GM12878 (cell line): Measurements from ENCODE around the gene RALGAPA2. TPM values are rescaled to one million over a fixed set of nuclear protein-coding genes. Genes with fewer than 3 reads are reported as not detected.

Experiments
- ATAC-seq: fragments of 200-7000 bp; cut with Tn5 transposase; 3 replicates; pipeline ENCODE4 v1.9.1; 2020; ENCODE audit warnings: mild to moderate bottlenecking, moderate library complexity
- BruUV-seq: library from RNA; stranded (reverse); fragments of 400-500 nt; replicated peaks from 2 replicates; lab custom pipeline; 2021; lab: Mats Ljungman, UMichigan
- CTCF ChIA-PET: fragments of 300-600 bp; sonication (Branson Sonifier 250); formaldehyde crosslinking; extraction: SDS; loops from one replicate; lab custom pipeline; 2021; ENCODE audit warnings: inconsistent platforms; lab: Yijun Ruan, JAX
- POLR2A ChIA-PET: fragments of 350-600 bp; formaldehyde crosslinking; extraction: SDS; loops from one replicate; lab custom pipeline; 2021; ENCODE audit warnings: inconsistent platforms; lab: Charles Lee
- RAD21 ChIA-PET: fragments of 300-600 bp; sonication (Branson Sonifier 250); formaldehyde crosslinking; loops from one replicate; lab custom pipeline; 2023; ENCODE audit warnings: antibody characterized with exemption; ENCODE audit not compliant: unreplicated experiment; lab: Charles Lee
- SMC1A ChIA-PET: fragments of 300-600 bp; sonication (Branson Sonifier 250); formaldehyde crosslinking; loops from one replicate; lab custom pipeline; 2023; ENCODE audit not compliant: unreplicated experiment, uncharacterized antibody; lab: Charles Lee
- DNase-seq: peaks from one replicate; pipeline ENCODE4 v3.0.0-alpha.2; 2011; ENCODE audit warnings: low read depth, low spot score
- FAIRE-seq: peaks from 3 replicates; lab custom pipeline; 2011; peaks lifted over from hg19 to GRCh38; lab: Jason Lieb, UNC
- H2AFZ ChIP-seq: 2 replicates; pipeline ENCODE4 v1.6.0; 2011; ENCODE audit warnings: low read depth, low read length, control low read depth; ENCODE audit not compliant: control insufficient read depth
- H3K27ac ChIP-seq: 2 replicates; pipeline ENCODE4 v1.5.1; 2011; ENCODE audit warnings: control low read depth; ENCODE audit not compliant: control insufficient read depth, insufficient read depth
- H3K27me3 ChIP-seq, 2 experiments: replicated peaks in 1 of 2; 2 replicates each; pipeline versions ENCODE4 v1.6.0 to v1.6.1; 2011; ENCODE audit warnings: low read length in 1 of 2; ENCODE audit not compliant: control insufficient read depth in 2 of 2, insufficient read depth in 2 of 2
- H3K36me3 ChIP-seq, 2 experiments: 2 replicates each; pipeline ENCODE4 v1.5.1; 2011; ENCODE audit warnings: low read length in 1 of 2; ENCODE audit not compliant: control insufficient read depth in 2 of 2, insufficient read depth in 2 of 2
- H3K4me1 ChIP-seq: 2 replicates; pipeline ENCODE4 v1.6.1; 2011; ENCODE audit warnings: mild to moderate bottlenecking, low read length, moderate library complexity, mixed read lengths; ENCODE audit not compliant: control insufficient read depth, insufficient read depth
- H3K4me2 ChIP-seq: 2 replicates; pipeline ENCODE4 v1.6.0; 2011; ENCODE audit warnings: control low read depth; ENCODE audit not compliant: control insufficient read depth, insufficient read depth
- H3K4me3 ChIP-seq: fragments of 200-600 bp; sonication (generic); 2 replicates; pipeline ENCODE4 v1.5.1; 2016
- H3K79me2 ChIP-seq: 2 replicates; pipeline ENCODE4 v1.6.0; 2011; ENCODE audit warnings: low read length; ENCODE audit not compliant: control insufficient read depth, insufficient read depth
- H3K9ac ChIP-seq: 2 replicates; pipeline ENCODE4 v1.8.0; 2011; ENCODE audit warnings: low read length, control low read depth, mixed read lengths; ENCODE audit not compliant: control insufficient read depth, insufficient read depth
- H3K9me3 ChIP-seq: replicated peaks from 3 replicates; pipeline ENCODE4 v1.5.1; 2011; ENCODE audit warnings: mild to moderate bottlenecking, low read length; ENCODE audit not compliant: control insufficient read depth, insufficient read depth
- H4K20me1 ChIP-seq: 2 replicates; pipeline ENCODE4 v1.6.0; 2011; ENCODE audit not compliant: control insufficient read depth, insufficient read depth
- BRCA1 ChIP-seq: IDR thresholded peaks from 2 replicates; pipeline ENCODE4 v1.6.1; 2011; ENCODE audit warnings: low read depth, low read length, improper control_type of control experiment
- CBX5 ChIP-seq: sonication (generic); IDR thresholded peaks from 2 replicates; pipeline ENCODE4 v1.6.1; 2016; ENCODE audit warnings: low read depth, moderate library complexity, mild to moderate bottlenecking, inconsistent platforms
- CHD2 ChIP-seq: IDR thresholded peaks from 2 replicates; pipeline ENCODE4 v1.6.1; 2011; ENCODE audit warnings: low read depth, low read length, improper control_type of control experiment, borderline replicate concordance
- JUNB ChIP-seq: IDR thresholded peaks from 2 replicates; pipeline ENCODE4 v1.6.1; 2016; ENCODE audit warnings: antibody characterized with exemption, mild to moderate bottlenecking
- MTA2 ChIP-seq: fragments of 450-650 bp; IDR thresholded peaks from 2 replicates; pipeline ENCODE4 v1.6.1; 2016; ENCODE audit warnings: low read depth, mild to moderate bottlenecking, moderate library complexity
- MYC ChIP-seq: IDR thresholded peaks from 2 replicates; pipeline ENCODE4 v1.6.1; 2011; ENCODE audit warnings: mild to moderate bottlenecking, low read length, moderate library complexity, inconsistent platforms; ENCODE audit not compliant: insufficient read depth, insufficient replicate concordance, insufficient read length, severe bottlenecking
- POLR2AphosphoS2 ChIP-seq: IDR thresholded peaks from 2 replicates; pipeline ENCODE4 v1.6.1; 2011; ENCODE audit warnings: low read depth, mild to moderate bottlenecking, low read length, improper control_type of control experiment, moderate library complexity
- ZSCAN29 ChIP-seq: fragments of 450-650 bp; IDR thresholded peaks from 2 replicates; pipeline ENCODE4 v1.6.1; 2017; ENCODE audit warnings: mild to moderate bottlenecking, moderate library complexity
- WGBS: methylation state at CpG from one replicate; pipeline ENCODE4 v1.1.6; 2016; ENCODE audit warnings: low lambda C conversion rate; ENCODE audit not compliant: insufficient replicate concordance, insufficient coverage; ENCODE audit errors: missing lambda C conversion rate; 5-methylcytosine and 5-hydroxymethylcytosine counted together
- in situ Hi-C: fragments of 300-500 bp; cut with MboI; formaldehyde crosslinking; loops from 9 replicates; pipeline ENCODE4 v1.14.3; 2018; ENCODE audit warnings: mixed read lengths
- intact Hi-C: fragments of 100-400 bp; cut with micrococcal nuclease; formaldehyde crosslinking; loops from one replicate; pipeline ENCODE4 v1.14.2; 2022; ENCODE audit not compliant: unreplicated experiment
- polyA plus RNA-seq, 11 experiments: library from polyadenylated mRNA; depleted of rRNA in 4 of 11; unstranded in 6 of 11; stranded (reverse) in 5 of 11; fragments of >200 nt; fragmentation: Nextera tagmentation in 4 of 11; fragmentation: Illumina TruSeq in 1 of 11; extraction: Ambion mirVana in 4 of 11; extraction: Trizol in 1 of 11; gene quantifications; 1 replicate in 1 of 11; 2 replicates in 10 of 11; pipeline versions ENCODE4 v1.2.1 to v1.2.3, GENCODE V29; 2011 to 2016; ENCODE audit warnings: inconsistent platforms in 2 of 11, missing spikeins in 2 of 11, low read depth in 1 of 11
- total RNA-seq, 4 experiments: library from RNA; depleted of rRNA in 3 of 4; stranded (reverse); fragments of >200 nt in 3 of 4; fragmentation: Illumina TruSeq in 1 of 4; extraction: Trizol in 1 of 4; gene quantifications; 2 replicates each; pipeline versions ENCODE4 v1.2.1 to v1.2.3, GENCODE V29; 2013 to 2021
- TF ChIP-seq, protein P1 (sequence below): fragments of 450-650 bp; IDR thresholded peaks from 2 replicates; pipeline ENCODE4 v1.6.1; 2017; ENCODE audit warnings: low read depth, mild to moderate bottlenecking, moderate library complexity
- TF ChIP-seq, protein P2 (sequence below): fragments of 450-650 bp; IDR thresholded peaks from 2 replicates; pipeline ENCODE4 v1.6.1; 2017; ENCODE audit warnings: borderline replicate concordance
- TF ChIP-seq, protein P3 (sequence below): IDR thresholded peaks from 2 replicates; pipeline ENCODE4 v1.6.1; 2011; ENCODE audit warnings: borderline replicate concordance, low read depth, mild to moderate bottlenecking, moderate library complexity, mixed read lengths, low read length; ENCODE audit not compliant: insufficient read depth; ENCODE audit errors: extremely low read length

The RALGAPA2 gene
- total and polyA plus RNA-seq, 10 of the 15 experiments (the other 5 are each of a cell fraction or from before 2014, with no cell fraction given), result 2.9 to 29.4 (median 19.6) TPM

DNA sequence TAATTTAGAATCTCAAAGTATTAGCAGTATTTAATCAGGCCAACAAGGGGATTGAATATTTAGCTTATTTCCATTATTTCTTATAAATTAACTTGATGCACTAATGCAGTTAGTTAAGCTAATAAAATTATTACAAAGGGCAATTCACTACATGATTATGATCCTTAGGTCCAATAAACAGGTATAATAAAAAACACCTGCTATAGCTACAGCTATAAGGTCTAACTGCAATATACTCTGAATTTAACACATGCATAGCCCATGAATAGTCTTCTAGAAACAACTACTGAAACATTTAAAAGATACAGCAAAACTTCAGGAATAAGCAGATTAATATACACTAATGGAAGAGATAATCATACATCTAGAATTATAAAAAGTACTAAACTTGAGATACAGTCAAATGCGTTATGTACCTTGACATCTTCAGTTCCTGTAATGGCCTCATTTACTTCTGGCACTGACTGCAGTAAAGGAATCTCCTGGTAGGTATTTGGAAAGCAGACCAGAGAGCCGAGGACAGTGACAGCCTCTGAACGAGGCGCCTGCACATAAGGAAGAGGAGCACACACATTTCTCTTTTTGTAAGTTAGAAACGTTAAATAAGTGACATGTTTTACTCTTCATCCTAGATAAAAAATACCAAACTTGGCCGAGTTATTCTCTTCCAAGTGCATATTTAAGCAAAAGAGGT, 176.1 kb downstream of the RALGAPA2 start:
- in situ Hi-C loops, result no loop called here

DNA sequence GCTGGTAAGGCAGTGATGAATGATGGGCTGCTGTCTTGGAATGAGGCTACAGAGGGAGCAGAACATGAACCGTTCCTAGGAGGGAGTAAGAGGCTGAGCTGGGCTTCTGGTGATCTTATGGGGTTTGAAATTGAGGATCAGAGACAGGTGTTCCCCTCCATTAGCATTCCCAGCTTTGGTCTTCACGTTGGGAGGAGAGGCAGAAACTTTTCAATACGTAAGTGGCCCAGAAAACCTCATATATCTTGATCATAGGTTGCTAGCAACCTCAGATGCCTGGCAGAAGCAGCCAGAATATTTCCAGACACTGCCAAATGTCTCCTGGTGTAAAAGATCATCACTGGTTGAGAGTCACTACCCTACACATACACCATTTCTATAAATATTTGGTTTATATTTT, 177.4 kb downstream of the RALGAPA2 start:
- no peaks in the 10 kb centered on the region for H4K20me1 ChIP-seq
- intact Hi-C loops (no loop called here), in situ Hi-C loops (no loop called here)
- 64% methylated on average over 3 of the region's 3 CpGs for WGBS
- H3K4me1 ChIP-seq, result no peaks in the 10 kb centered on the region
- no peaks in the 10 kb centered on the region for H3K9me3 ChIP-seq
- ChIA-PET RAD21 (no interaction called here), CTCF (interaction anchor here (0.6 to 2.0 kb wide), 6 partner anchors 16 to 413 kb away, joined by 3 to 6 read pairs (median 4); no protein-coding TSS in a partner anchor), SMC1A (interaction anchor here (0.8 to 1.7 kb wide), 3 partner anchors 12 to 50 kb away, joined by 3 to 5 read pairs (median 3); no protein-coding TSS in a partner anchor), POLR2A (no interaction called here)
- H2AFZ ChIP-seq, result no peak overlapping the region
- H3K79me2 ChIP-seq, result no peaks in the 10 kb centered on the region
- FAIRE-seq (no peak), DNase-seq (no peak), ATAC-seq (no peak)
- no TSS peak for BruUV-seq
- H3K4me3 ChIP-seq, result no peak overlapping the region
- no peak overlapping the region for H3K27ac ChIP-seq
- no peak overlapping the region for H3K9ac ChIP-seq
- H3K36me3 ChIP-seq, result peaks cover 0 to 2% of the 10 kb centered on the region in 2 experiments; a peak in 3 of 4 replicates
- no peak overlapping the region for H3K4me2 ChIP-seq
- no peaks in the 10 kb centered on the region for H3K27me3 ChIP-seq
- TF ChIP-seq ZSCAN29 (no peak), JUNB (no peak), CBX5 (no peak), MYC (no peak)
- TF ChIP-seq, protein P1, sequence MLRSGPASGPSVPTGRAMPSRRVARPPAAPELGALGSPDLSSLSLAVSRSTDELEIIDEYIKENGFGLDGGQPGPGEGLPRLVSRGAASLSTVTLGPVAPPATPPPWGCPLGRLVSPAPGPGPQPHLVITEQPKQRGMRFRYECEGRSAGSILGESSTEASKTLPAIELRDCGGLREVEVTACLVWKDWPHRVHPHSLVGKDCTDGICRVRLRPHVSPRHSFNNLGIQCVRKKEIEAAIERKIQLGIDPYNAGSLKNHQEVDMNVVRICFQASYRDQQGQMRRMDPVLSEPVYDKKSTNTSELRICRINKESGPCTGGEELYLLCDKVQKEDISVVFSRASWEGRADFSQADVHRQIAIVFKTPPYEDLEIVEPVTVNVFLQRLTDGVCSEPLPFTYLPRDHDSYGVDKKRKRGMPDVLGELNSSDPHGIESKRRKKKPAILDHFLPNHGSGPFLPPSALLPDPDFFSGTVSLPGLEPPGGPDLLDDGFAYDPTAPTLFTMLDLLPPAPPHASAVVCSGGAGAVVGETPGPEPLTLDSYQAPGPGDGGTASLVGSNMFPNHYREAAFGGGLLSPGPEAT, result no peak
- TF ChIP-seq, protein P2, sequence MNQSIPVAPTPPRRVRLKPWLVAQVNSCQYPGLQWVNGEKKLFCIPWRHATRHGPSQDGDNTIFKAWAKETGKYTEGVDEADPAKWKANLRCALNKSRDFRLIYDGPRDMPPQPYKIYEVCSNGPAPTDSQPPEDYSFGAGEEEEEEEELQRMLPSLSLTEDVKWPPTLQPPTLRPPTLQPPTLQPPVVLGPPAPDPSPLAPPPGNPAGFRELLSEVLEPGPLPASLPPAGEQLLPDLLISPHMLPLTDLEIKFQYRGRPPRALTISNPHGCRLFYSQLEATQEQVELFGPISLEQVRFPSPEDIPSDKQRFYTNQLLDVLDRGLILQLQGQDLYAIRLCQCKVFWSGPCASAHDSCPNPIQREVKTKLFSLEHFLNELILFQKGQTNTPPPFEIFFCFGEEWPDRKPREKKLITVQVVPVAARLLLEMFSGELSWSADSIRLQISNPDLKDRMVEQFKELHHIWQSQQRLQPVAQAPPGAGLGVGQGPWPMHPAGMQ, result no peak
- TF ChIP-seq, protein P3, sequence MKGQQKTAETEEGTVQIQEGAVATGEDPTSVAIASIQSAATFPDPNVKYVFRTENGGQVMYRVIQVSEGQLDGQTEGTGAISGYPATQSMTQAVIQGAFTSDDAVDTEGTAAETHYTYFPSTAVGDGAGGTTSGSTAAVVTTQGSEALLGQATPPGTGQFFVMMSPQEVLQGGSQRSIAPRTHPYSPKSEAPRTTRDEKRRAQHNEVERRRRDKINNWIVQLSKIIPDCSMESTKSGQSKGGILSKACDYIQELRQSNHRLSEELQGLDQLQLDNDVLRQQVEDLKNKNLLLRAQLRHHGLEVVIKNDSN, result no peak

More for the DNA sequence above, 176.1 kb downstream of the RALGAPA2 start:
- ATAC-seq (no peak), DNase-seq (no peak), FAIRE-seq (no peak)
- Histone ChIP-seq H3K4me1 (no peaks in the 10 kb centered on the region), H3K79me2 (no peaks in the 10 kb centered on the region), H3K4me3 (no peak overlapping the region), H3K9me3 (no peaks in the 10 kb centered on the region), H4K20me1 (no peaks in the 10 kb centered on the region), H3K9ac (no peak overlapping the region), H3K27ac (no peak overlapping the region), H2AFZ (no peak overlapping the region), H3K4me2 (no peak overlapping the region), H3K27me3 (no peaks in the 10 kb centered on the region), H3K36me3 (no peaks in the 10 kb centered on the region; a peak in 1 of 4 replicates)
- 78% methylated on average over 6 of the region's 6 CpGs for WGBS
- intact Hi-C loops, result no loop called here
- SMC1A ChIA-PET, result interaction anchor here (0.6 to 1.2 kb wide), 4 partner anchors 16 to 51 kb away, joined by 3 to 4 read pairs (median 3); no protein-coding TSS in a partner anchor
- POLR2A ChIA-PET, result no interaction called here
- TF ChIP-seq MTA2, result no peak
- no peak for TF ChIP-seq POLR2AphosphoS2
- no peak for TF ChIP-seq BRCA1
- TF ChIP-seq CHD2, result no peak
- BruUV-seq, result no TSS peak
- CTCF ChIA-PET, result interaction anchor here (0.8 to 1.7 kb wide), 4 partner anchors 10 to 57 kb away, joined by 3 read pairs; no protein-coding TSS in a partner anchor
- RAD21 ChIA-PET, result no interaction called here
